A673 (cell line): ENCODE data around the gene MMP11. TPM values are rescaled to one million over a fixed set of nuclear protein-coding genes. Genes with fewer than 3 reads are reported as not detected.

Experiments
- BruUV-seq: library from RNA; stranded (reverse); fragments of 400-500 nt; replicated peaks from 2 replicates; lab custom pipeline; 2021; lab: Mats Ljungman, UMichigan
- CTCF ChIA-PET: fragments of 300-600 bp; sonication (Branson Sonifier 250); formaldehyde crosslinking; loops from one replicate; lab custom pipeline; 2022; ENCODE audit warnings: antibody characterized with exemption; lab: Charles Lee
- POLR2A ChIA-PET: fragments of 300-600 bp; sonication (Branson Sonifier 250); formaldehyde crosslinking; loops from one replicate; lab custom pipeline; 2022; ENCODE audit warnings: antibody characterized with exemption; ENCODE audit not compliant: low non-redundant PET; lab: Charles Lee
- DNase-seq: peaks from one replicate; pipeline ENCODE4 v3.0.0-alpha.2; 2015; ENCODE audit warnings: low spot score
- H3K27ac ChIP-seq: fragments of 200-600 bp; sonication (generic); 2 replicates; pipeline ENCODE4 v1.5.1; 2016; ENCODE audit warnings: mixed run types, low read depth, mild to moderate bottlenecking, mixed read lengths, antibody characterized with exemption, low read length; ENCODE audit not compliant: poor library complexity, severe bottlenecking
- H3K27me3 ChIP-seq: fragments of 200-600 bp; sonication (generic); replicated peaks from 2 replicates; pipeline ENCODE4 v1.6.1; 2017; ENCODE audit warnings: mixed run types, low read depth, mild to moderate bottlenecking, mixed read lengths, antibody characterized with exemption, low read length; ENCODE audit not compliant: insufficient read depth, poor library complexity
- H3K36me3 ChIP-seq: fragments of 200-600 bp; sonication (generic); 2 replicates; pipeline ENCODE4 v1.6.1; 2016; ENCODE audit warnings: mixed run types, mild to moderate bottlenecking, mixed read lengths, antibody characterized with exemption, low read length; ENCODE audit not compliant: insufficient read depth, poor library complexity, severe bottlenecking
- H3K4me1 ChIP-seq: fragments of 200-600 bp; sonication (generic); 2 replicates; pipeline ENCODE4 v1.6.1; 2017; ENCODE audit warnings: mixed run types, mild to moderate bottlenecking, mixed read lengths, antibody characterized with exemption, low read length; ENCODE audit not compliant: insufficient read depth, poor library complexity, severe bottlenecking
- H3K4me3 ChIP-seq: fragments of 200-600 bp; sonication (generic); 2 replicates; pipeline ENCODE4 v1.5.1; 2016; ENCODE audit warnings: low read depth, mixed run types, mild to moderate bottlenecking, mixed read lengths, low read length; ENCODE audit not compliant: poor library complexity, severe bottlenecking
- H3K9me3 ChIP-seq: fragments of 200-600 bp; sonication (generic); 2 replicates; pipeline ENCODE4 v1.6.1; 2016; ENCODE audit warnings: mixed run types, low read depth, mild to moderate bottlenecking, mixed read lengths, antibody characterized with exemption, low read length; ENCODE audit not compliant: poor library complexity, severe bottlenecking
- EZH2 ChIP-seq: fragments of 200-600 bp; sonication (generic); IDR thresholded peaks from 2 replicates; pipeline ENCODE4 v1.6.1; 2017; ENCODE audit warnings: borderline replicate concordance, low read depth, mild to moderate bottlenecking, mixed read lengths, antibody characterized with exemption, low read length; ENCODE audit not compliant: poor library complexity, severe bottlenecking
- intact Hi-C: fragments of 100-400 bp; cut with micrococcal nuclease; formaldehyde crosslinking; loops from one replicate; pipeline ENCODE4 v1.10.0; 2022; ENCODE audit not compliant: unreplicated experiment
- total RNA-seq: library from RNA; stranded (reverse); gene quantifications from 2 replicates; pipeline ENCODE4 v1.2.3, GENCODE V29; 2021
- TF ChIP-seq, protein P1 (sequence below): fragments of 300-800, 200-600 bp; sonication (generic); conservative IDR thresholded peaks from 2 replicates; pipeline ENCODE4 v1.5.1; 2017; ENCODE audit warnings: low read depth, mild to moderate bottlenecking, antibody characterized with exemption, low read length, moderate library complexity, mixed read lengths

The MMP11 gene
- total RNA-seq, 1 experiment from 2014 or later: 5.1 TPM

DNA sequence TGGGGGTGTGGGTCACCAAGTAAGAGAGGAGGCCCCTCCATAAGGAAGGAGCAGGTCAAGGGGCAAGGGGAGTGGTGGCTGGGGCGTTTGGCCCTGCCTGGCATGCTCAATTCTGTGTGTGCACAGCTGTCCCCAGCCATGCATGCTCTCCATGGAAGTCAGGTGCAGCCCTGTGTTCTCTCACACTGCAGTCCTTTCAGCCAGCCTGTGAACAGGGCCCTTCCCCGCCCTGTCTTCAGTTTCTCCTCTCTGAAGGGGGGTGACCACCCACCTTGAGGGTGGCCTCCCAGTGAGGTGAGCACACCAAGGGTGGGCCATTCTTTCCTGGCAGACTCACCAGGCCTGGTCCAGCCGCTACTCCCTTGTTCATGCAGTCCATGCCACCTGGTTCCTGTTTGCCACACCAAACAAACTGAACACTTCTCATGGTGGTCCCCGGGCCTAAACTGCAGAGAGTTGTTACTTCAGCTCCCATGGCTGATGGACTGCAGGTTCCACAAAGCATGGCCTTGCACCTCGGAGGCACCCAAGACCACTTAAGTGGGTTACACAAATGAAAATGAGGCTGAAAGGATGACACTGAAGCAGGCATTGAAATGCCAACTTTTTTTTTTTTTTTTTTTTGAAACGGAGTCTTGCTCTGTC, 3.2 kb upstream of the MMP11 start:
- ChIA-PET CTCF (interaction anchor here (0.7 to 1.9 kb wide), 3 partner anchors 80 to 103 kb away, joined by 6 to 9 read pairs (median 6); no protein-coding TSS in a partner anchor), POLR2A (no interaction called here)
- Histone ChIP-seq H3K27me3 (no peaks in the 10 kb centered on the region), H3K27ac (no peak overlapping the region), H3K9me3 (no peaks in the 10 kb centered on the region), H3K4me1 (peaks cover 33% of the 10 kb centered on the region), H3K36me3 (peaks cover 8% of the 10 kb centered on the region), H3K4me3 (no peak overlapping the region)
- BruUV-seq: no TSS peak
- intact Hi-C loops: loop anchor here (5.0 kb wide), 1 partner anchor 78 kb away; no protein-coding TSS in a partner anchor
- no peak for DNase-seq
- TF ChIP-seq EZH2: no peak
- TF ChIP-seq, protein P1, sequence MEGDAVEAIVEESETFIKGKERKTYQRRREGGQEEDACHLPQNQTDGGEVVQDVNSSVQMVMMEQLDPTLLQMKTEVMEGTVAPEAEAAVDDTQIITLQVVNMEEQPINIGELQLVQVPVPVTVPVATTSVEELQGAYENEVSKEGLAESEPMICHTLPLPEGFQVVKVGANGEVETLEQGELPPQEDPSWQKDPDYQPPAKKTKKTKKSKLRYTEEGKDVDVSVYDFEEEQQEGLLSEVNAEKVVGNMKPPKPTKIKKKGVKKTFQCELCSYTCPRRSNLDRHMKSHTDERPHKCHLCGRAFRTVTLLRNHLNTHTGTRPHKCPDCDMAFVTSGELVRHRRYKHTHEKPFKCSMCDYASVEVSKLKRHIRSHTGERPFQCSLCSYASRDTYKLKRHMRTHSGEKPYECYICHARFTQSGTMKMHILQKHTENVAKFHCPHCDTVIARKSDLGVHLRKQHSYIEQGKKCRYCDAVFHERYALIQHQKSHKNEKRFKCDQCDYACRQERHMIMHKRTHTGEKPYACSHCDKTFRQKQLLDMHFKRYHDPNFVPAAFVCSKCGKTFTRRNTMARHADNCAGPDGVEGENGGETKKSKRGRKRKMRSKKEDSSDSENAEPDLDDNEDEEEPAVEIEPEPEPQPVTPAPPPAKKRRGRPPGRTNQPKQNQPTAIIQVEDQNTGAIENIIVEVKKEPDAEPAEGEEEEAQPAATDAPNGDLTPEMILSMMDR: no peak

DNA sequence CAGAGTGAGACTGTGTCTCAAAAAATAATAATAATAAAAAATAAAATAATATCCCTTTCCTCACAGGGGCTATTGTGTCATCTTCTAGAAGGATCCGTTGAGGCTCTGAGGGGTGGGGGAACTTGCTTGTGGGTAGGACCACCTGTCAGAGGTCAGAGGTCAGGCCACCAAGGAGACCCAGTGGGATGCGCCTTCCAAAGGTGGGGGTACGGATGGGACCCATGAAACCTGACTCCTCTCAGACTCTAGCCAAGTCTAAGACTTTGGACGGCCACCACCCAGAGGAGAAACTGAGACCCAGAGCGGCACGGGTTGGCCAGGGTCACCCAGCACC, 367 bp upstream of the MMP11 start:
- ChIA-PET CTCF (interaction anchor here (0.9 kb wide), 1 partner anchor 13 kb away, joined by 9 read pairs; no protein-coding TSS in a partner anchor), POLR2A (no interaction called here)
- H3K27me3 ChIP-seq: no peaks in the 10 kb centered on the region
- H3K9me3 ChIP-seq: no peaks in the 10 kb centered on the region
- no peak for DNase-seq
- peak overlapping the region; percentile 50 for H3K27ac ChIP-seq
- intact Hi-C loops: no loop called here
- TF ChIP-seq EZH2: no peak
- TF ChIP-seq, protein P1: no peak
- peak overlapping the region; percentile 48 for H3K4me3 ChIP-seq
- no peaks in the 10 kb centered on the region for H3K36me3 ChIP-seq
- no TSS peak for BruUV-seq
- H3K4me1 ChIP-seq: peaks cover 8% of the 10 kb centered on the region

DNA sequence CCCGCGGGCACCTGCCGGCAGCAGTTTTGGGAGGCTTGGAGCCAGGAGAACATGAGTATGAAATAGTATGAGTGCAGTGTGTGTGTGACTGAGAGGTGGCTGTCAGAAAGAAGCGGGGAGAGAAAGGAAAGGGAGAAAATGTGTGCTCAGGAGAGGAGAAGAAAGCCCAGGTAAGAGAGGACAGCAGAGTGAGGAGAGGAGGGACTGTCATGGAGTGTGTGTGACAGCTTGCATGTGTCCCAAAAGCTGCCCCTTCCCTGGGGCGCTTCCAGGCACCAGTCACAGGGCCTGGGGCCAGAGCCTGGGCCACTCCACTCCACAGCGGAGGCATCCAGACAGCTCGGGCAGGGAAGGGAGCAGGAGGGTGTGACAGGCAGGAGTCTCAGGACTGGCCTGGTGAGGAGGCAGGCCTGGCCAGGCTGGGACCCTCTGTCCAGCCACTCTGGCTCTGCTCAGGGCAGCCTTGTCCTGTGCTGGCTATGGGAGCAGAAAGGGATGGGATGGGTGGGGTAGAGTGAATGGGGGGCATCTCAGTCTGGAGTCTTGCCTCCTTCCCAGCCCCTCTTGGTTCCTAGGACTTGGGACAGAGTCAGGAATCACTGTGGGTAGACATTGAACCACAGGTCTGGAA, 949 bp downstream of the MMP11 start:
- POLR2A ChIA-PET: no interaction called here
- TF ChIP-seq EZH2: no peak
- TF ChIP-seq, protein P1: no peak
- peak overlapping the region; percentile 48 for H3K4me3 ChIP-seq
- H3K4me1 ChIP-seq: peaks cover 10% of the 10 kb centered on the region
- CTCF ChIA-PET: no interaction called here
- no TSS peak for BruUV-seq
- H3K27me3 ChIP-seq: no peaks in the 10 kb centered on the region
- no peak for DNase-seq
- H3K27ac ChIP-seq: no peak overlapping the region
- no peaks in the 10 kb centered on the region for H3K9me3 ChIP-seq
- intact Hi-C loops: no loop called here
- no peaks in the 10 kb centered on the region for H3K36me3 ChIP-seq
